ENCODE measurements around the gene PRR9.

DNA sequence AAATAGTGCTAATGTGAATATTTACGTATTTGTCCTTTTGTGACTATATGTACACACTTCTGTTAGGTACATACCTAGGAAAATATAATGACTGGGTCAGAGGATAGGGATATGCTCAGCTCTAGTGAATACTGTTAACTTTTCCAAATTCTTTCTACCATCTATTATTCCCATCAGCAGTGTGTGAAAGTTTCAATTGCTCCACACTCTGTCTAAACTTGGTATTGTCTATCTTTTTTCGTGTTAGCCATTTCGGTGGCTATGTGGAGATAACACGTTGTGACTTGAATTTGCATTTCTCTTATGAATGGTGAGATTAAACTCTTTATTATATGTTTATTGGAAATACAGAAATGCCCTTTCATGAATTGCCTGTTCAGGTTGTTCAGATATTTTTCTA, 36.8 kb upstream of the PRR9 start:
- TF ChIP-seq EP300 (IDR thresholded peaks at IDR 0.05) (no peak), POLR2AphosphoS5 (IDR thresholded peaks at IDR 0.05) (no peak)
- TF ChIP-seq, protein P1, sequence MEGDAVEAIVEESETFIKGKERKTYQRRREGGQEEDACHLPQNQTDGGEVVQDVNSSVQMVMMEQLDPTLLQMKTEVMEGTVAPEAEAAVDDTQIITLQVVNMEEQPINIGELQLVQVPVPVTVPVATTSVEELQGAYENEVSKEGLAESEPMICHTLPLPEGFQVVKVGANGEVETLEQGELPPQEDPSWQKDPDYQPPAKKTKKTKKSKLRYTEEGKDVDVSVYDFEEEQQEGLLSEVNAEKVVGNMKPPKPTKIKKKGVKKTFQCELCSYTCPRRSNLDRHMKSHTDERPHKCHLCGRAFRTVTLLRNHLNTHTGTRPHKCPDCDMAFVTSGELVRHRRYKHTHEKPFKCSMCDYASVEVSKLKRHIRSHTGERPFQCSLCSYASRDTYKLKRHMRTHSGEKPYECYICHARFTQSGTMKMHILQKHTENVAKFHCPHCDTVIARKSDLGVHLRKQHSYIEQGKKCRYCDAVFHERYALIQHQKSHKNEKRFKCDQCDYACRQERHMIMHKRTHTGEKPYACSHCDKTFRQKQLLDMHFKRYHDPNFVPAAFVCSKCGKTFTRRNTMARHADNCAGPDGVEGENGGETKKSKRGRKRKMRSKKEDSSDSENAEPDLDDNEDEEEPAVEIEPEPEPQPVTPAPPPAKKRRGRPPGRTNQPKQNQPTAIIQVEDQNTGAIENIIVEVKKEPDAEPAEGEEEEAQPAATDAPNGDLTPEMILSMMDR (IDR thresholded peaks at IDR 0.05) = no peak

Measured in suprapubic skin (tissue), 4 donors.